ENCODE measurements around the gene DOCK11. TPM values are rescaled to one million over a fixed set of nuclear protein-coding genes. Genes with fewer than 3 reads are reported as not detected.

Gene DOCK11
- total and polyA plus RNA-seq, 9 of the 15 experiments (the other 6 are each of a cell fraction or from before 2014, with no cell fraction given) = 41.8 to 77.8 (median 50.9) TPM

DNA sequence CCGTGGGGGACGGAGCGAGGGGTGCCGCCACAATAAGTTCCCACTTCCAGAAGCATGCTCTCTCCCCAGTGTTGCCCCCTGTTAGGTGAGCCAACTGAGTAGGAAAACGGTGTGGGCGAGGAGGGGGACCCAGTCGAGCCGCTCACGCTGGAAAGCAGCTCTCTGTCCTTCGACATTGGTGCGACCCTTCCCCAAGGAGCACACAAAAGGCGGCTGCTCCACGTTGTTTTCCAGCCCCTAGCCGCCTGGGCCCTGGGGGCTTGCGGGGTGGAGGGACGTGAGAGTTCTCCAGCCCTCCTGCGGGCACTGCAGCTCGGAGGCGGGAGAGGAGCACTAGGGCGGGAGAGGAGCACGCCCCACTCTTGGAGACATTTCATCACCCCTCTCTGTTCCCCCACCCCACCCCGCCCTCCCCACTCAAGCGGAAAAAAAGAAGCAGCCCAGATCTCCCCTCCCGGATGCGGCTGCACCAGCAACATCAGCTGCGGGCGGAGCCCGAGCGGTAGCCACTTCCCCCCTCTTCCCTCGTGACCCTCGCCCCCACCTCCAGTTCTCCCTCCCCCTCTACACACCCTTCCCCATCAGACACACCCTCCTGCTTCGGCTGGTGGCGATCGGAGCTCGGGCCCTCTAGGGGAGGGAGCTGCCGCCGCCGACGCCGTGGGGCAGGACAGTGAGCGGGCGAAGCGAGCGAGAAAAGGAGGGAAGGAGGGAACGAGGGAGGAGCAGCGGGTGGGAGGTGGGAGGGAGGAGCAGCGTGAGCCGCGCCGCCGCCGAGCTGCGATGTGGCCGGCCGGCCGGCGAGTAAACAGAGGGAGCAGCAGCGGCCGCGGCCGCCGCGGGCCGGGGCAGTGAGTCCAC, at the start of gene DOCK11 (continued):
- TF ChIP-seq MYC (IDR thresholded peaks at IDR 0.05; ENCODE audit: low read depth, low read length) = peak; percentile 50
- no peak for TF ChIP-seq MYC (CRISPR knock-in tag; IDR thresholded peaks at IDR 0.05; ENCODE audit: borderline replicate concordance, low read depth)
- TF ChIP-seq KLF6 (CRISPR knock-in tag; IDR thresholded peaks at IDR 0.05; ENCODE audit: borderline replicate concordance) = peak; percentile 77; the same call in 1 of the 2 replicates
- TF ChIP-seq, protein P1, sequence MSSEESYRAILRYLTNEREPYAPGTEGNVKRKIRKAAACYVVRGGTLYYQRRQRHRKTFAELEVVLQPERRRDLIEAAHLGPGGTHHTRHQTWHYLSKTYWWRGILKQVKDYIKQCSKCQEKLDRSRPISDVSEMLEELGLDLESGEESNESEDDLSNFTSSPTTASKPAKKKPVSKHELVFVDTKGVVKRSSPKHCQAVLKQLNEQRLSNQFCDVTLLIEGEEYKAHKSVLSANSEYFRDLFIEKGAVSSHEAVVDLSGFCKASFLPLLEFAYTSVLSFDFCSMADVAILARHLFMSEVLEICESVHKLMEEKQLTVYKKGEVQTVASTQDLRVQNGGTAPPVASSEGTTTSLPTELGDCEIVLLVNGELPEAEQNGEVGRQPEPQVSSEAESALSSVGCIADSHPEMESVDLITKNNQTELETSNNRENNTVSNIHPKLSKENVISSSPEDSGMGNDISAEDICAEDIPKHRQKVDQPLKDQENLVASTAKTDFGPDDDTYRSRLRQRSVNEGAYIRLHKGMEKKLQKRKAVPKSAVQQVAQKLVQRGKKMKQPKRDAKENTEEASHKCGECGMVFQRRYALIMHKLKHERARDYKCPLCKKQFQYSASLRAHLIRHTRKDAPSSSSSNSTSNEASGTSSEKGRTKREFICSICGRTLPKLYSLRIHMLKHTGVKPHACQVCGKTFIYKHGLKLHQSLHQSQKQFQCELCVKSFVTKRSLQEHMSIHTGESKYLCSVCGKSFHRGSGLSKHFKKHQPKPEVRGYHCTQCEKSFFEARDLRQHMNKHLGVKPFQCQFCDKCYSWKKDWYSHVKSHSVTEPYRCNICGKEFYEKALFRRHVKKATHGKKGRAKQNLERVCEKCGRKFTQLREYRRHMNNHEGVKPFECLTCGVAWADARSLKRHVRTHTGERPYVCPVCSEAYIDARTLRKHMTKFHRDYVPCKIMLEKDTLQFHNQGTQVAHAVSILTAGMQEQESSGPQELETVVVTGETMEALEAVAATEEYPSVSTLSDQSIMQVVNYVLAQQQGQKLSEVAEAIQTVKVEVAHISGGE (CRISPR knock-in tag; IDR thresholded peaks at IDR 0.05) = peak in 1 of 3 experiments; percentile 42; a peak in 2 of 6 replicates
- peak; percentile 37; the same call in 1 of the 2 replicates for TF ChIP-seq MXI1 (IDR thresholded peaks at IDR 0.05; ENCODE audit: low read depth, low read length)
- TF ChIP-seq, protein P2, sequence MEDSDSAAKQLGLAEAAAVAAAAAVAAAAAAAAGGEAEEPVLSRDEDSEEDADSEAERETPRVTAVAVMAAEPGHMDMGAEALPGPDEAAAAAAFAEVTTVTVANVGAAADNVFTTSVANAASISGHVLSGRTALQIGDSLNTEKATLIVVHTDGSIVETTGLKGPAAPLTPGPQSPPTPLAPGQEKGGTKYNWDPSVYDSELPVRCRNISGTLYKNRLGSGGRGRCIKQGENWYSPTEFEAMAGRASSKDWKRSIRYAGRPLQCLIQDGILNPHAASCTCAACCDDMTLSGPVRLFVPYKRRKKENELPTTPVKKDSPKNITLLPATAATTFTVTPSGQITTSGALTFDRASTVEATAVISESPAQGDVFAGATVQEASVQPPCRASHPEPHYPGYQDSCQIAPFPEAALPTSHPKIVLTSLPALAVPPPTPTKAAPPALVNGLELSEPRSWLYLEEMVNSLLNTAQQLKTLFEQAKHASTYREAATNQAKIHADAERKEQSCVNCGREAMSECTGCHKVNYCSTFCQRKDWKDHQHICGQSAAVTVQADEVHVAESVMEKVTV (CRISPR knock-in tag; IDR thresholded peaks at IDR 0.05) = peak; percentile 84
- TF ChIP-seq JUND (IDR thresholded peaks at IDR 0.05; ENCODE audit: borderline replicate concordance, low read depth, low read length) = 0 out of 2 replicates have a peak, but pooled peaks have one; percentile 3
- TF ChIP-seq JUND (tag; IDR thresholded peaks at IDR 0.05; ENCODE audit: borderline replicate concordance, low read depth, low read length) = no peak; the same call in 2 of the 3 replicates
- TF ChIP-seq NFXL1 (CRISPR knock-in tag; IDR thresholded peaks at IDR 0.05) = no peak
- TF ChIP-seq RFX5 (IDR thresholded peaks at IDR 0.05; ENCODE audit: low read depth, low read length) = no peak
- TF ChIP-seq ATF7 (IDR thresholded peaks at IDR 0.05) = no peak; the same call in 1 of the 2 replicates
- TF ChIP-seq, protein P3, sequence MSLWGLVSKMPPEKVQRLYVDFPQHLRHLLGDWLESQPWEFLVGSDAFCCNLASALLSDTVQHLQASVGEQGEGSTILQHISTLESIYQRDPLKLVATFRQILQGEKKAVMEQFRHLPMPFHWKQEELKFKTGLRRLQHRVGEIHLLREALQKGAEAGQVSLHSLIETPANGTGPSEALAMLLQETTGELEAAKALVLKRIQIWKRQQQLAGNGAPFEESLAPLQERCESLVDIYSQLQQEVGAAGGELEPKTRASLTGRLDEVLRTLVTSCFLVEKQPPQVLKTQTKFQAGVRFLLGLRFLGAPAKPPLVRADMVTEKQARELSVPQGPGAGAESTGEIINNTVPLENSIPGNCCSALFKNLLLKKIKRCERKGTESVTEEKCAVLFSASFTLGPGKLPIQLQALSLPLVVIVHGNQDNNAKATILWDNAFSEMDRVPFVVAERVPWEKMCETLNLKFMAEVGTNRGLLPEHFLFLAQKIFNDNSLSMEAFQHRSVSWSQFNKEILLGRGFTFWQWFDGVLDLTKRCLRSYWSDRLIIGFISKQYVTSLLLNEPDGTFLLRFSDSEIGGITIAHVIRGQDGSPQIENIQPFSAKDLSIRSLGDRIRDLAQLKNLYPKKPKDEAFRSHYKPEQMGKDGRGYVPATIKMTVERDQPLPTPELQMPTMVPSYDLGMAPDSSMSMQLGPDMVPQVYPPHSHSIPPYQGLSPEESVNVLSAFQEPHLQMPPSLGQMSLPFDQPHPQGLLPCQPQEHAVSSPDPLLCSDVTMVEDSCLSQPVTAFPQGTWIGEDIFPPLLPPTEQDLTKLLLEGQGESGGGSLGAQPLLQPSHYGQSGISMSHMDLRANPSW (CRISPR knock-in tag; IDR thresholded peaks at IDR 0.05) = no peak
- 0 out of 2 replicates have a peak, but pooled peaks have one; percentile 41 for TF ChIP-seq ZNF764 (CRISPR knock-in tag; IDR thresholded peaks at IDR 0.05; ENCODE audit: low read depth)
- TF ChIP-seq TCF7 (IDR thresholded peaks at IDR 0.05; ENCODE audit: borderline replicate concordance) = no peak
- peak; percentile 39 for TF ChIP-seq TAF9B (IDR thresholded peaks at IDR 0.05; ENCODE audit: partially characterized antibody)
- no peak for TF ChIP-seq PRPF4 (IDR thresholded peaks at IDR 0.05; ENCODE audit: insufficient read depth, low read depth, low read length, poor library complexity, severe bottlenecking)
- no peak for TF ChIP-seq ZNF431 (CRISPR knock-in tag; IDR thresholded peaks at IDR 0.05)
- TF ChIP-seq PURB (CRISPR knock-in tag; IDR thresholded peaks at IDR 0.05; ENCODE audit: low read depth) = no peak
- TF ChIP-seq CBX1 (IDR thresholded peaks at IDR 0.05; ENCODE audit: low read depth) = no peak
